ENCODE data around the gene SLC22A16.

The SLC22A16 gene

GRCh38 chr6:110399219-110400071, 77.0 kb downstream of the SLC22A16 start:
- ChIA-PET POLR2A (interaction anchor here (0.6 kb wide), 1 partner anchor 109 kb away, joined by 3 read pairs; no protein-coding TSS in a partner anchor), CTCF (interaction anchor here (1.6 kb wide), 1 partner anchor 9 kb away, joined by 4 read pairs; no protein-coding TSS in a partner anchor)
- 91% methylated on average over 31 of the region's 43 CpGs for WGBS (ENCODE audit: insufficient coverage)
- Histone ChIP-seq H3K27me3 (replicated peaks in 2 of 5; ENCODE audit: control insufficient read depth in 4 of 5, insufficient read depth in 5 of 5, low read length in 4 of 5) (no peaks in the 10 kb centered on the region), H3K36me3 (ENCODE audit: control insufficient read depth in 4 of 4, insufficient read depth in 4 of 4, low read length in 3 of 4) (peaks cover 0 to 5% (median 0%) of the 10 kb centered on the region in 4 experiments), H3K4me3 (ENCODE audit: control insufficient read depth in 1 of 7, extremely low read depth in 1 of 7, insufficient read depth in 4 of 7, low read depth in 2 of 7, low read length in 6 of 7) (peak overlapping the region in 5 of 7 experiments; percentile 17 to 68 (median 45)), H3K4me1 (ENCODE audit: control extremely low read depth in 1 of 4, control insufficient read depth in 4 of 4, insufficient read depth in 4 of 4, low read length in 3 of 4) (peaks cover 0 to 18% (median 10%) of the 10 kb centered on the region in 4 experiments), H3K27ac (ENCODE audit: insufficient read depth in 1 of 2, low read depth in 1 of 2, low read length in 2 of 2, poor library complexity in 1 of 2, severe bottlenecking in 2 of 2) (peak overlapping the region in 1 of 2 experiments; percentile 28), H3K9me3 (ENCODE audit: control extremely low read depth in 1 of 5, control insufficient read depth in 4 of 5, insufficient read depth in 2 of 5, low read depth in 1 of 5, low read length in 4 of 5) (no peaks in the 10 kb centered on the region)
- DNase-seq: no peak

GRCh38 chr6:110398778-110399177, 77.6 kb downstream of the SLC22A16 start:
- POLR2A ChIA-PET: interaction anchor here (0.6 to 0.7 kb wide), 2 partner anchors 77 to 108 kb away, joined by 3 read pairs; partner anchors contain the start of gene SLC22A16
- DNase-seq: peak in 2 of 3 donors; percentile 46 to 68
- 47% methylated on average over 4 of the region's 4 CpGs for WGBS (ENCODE audit: insufficient coverage)

GRCh38 chr6:110395221-110395620, 81.2 kb downstream of the SLC22A16 start:
- ChIA-PET CTCF (interaction anchor here (1.2 to 8.4 kb wide), 4 partner anchors 10 to 692 kb away, joined by 3 to 78 read pairs (median 36); no protein-coding TSS in a partner anchor), POLR2A (no interaction called here)
- H3K4me3 ChIP-seq (ENCODE audit: control insufficient read depth in 1 of 7, extremely low read depth in 1 of 7, insufficient read depth in 4 of 7, low read depth in 2 of 7, low read length in 6 of 7): no peak overlapping the region
- H3K27ac ChIP-seq (ENCODE audit: insufficient read depth in 1 of 2, low read depth in 1 of 2, low read length in 2 of 2, poor library complexity in 1 of 2, severe bottlenecking in 2 of 2): no peak overlapping the region
- no peaks in the 10 kb centered on the region for H3K27me3 ChIP-seq (replicated peaks in 2 of 5; ENCODE audit: control insufficient read depth in 4 of 5, insufficient read depth in 5 of 5, low read length in 4 of 5)
- H3K9me3 ChIP-seq (ENCODE audit: control extremely low read depth in 1 of 5, control insufficient read depth in 4 of 5, insufficient read depth in 2 of 5, low read depth in 1 of 5, low read length in 4 of 5): no peaks in the 10 kb centered on the region
- peaks cover 5 to 19% (median 13%) of the 10 kb centered on the region in 4 experiments for H3K4me1 ChIP-seq (ENCODE audit: control extremely low read depth in 1 of 4, control insufficient read depth in 4 of 4, insufficient read depth in 4 of 4, low read length in 3 of 4)
- WGBS (ENCODE audit: insufficient coverage): 92% methylated on average over 2 of the region's 4 CpGs
- peaks cover 0 to 2% (median 0%) of the 10 kb centered on the region in 4 experiments for H3K36me3 ChIP-seq (ENCODE audit: control insufficient read depth in 4 of 4, insufficient read depth in 4 of 4, low read length in 3 of 4)
- no peak for DNase-seq

More at GRCh38 chr6:110398778-110399177, 77.6 kb downstream of the SLC22A16 start:
- Histone ChIP-seq H3K36me3 (ENCODE audit: control insufficient read depth in 4 of 4, insufficient read depth in 4 of 4, low read length in 3 of 4) (peaks cover 0 to 2% (median 0%) of the 10 kb centered on the region in 4 experiments), H3K27me3 (replicated peaks in 2 of 5; ENCODE audit: control insufficient read depth in 4 of 5, insufficient read depth in 5 of 5, low read length in 4 of 5) (no peaks in the 10 kb centered on the region), H3K4me1 (ENCODE audit: control extremely low read depth in 1 of 4, control insufficient read depth in 4 of 4, insufficient read depth in 4 of 4, low read length in 3 of 4) (peaks cover 0 to 18% (median 10%) of the 10 kb centered on the region in 4 experiments), H3K9me3 (ENCODE audit: control extremely low read depth in 1 of 5, control insufficient read depth in 4 of 5, insufficient read depth in 2 of 5, low read depth in 1 of 5, low read length in 4 of 5) (no peaks in the 10 kb centered on the region), H3K27ac (ENCODE audit: insufficient read depth in 1 of 2, low read depth in 1 of 2, low read length in 2 of 2, poor library complexity in 1 of 2, severe bottlenecking in 2 of 2) (no peak overlapping the region), H3K4me3 (ENCODE audit: control insufficient read depth in 1 of 7, extremely low read depth in 1 of 7, insufficient read depth in 4 of 7, low read depth in 2 of 7, low read length in 6 of 7) (no peak overlapping the region)
- CTCF ChIA-PET: interaction anchor here (1.4 kb wide), 1 partner anchor 9 kb away, joined by 5 read pairs; no protein-coding TSS in a partner anchor

- CTCF ChIA-PET: interaction anchor here (1.2 to 8.4 kb wide), 4 partner anchors 9 to 691 kb away, joined by 3 to 78 read pairs (median 36); no protein-coding TSS in a partner anchor
These were observed 82.0 kb downstream of the SLC22A16 start for GRCh38 chr6:110394409-110394808.

GRCh38 chr6:110392727-110393126, 83.7 kb downstream of the SLC22A16 start:
- no peaks in the 10 kb centered on the region for H3K27me3 ChIP-seq (replicated peaks in 2 of 5; ENCODE audit: control insufficient read depth in 4 of 5, insufficient read depth in 5 of 5, low read length in 4 of 5)
- WGBS (ENCODE audit: insufficient coverage): 96% methylated on average over 9 of the region's 9 CpGs
- H3K9me3 ChIP-seq (ENCODE audit: control extremely low read depth in 1 of 5, control insufficient read depth in 4 of 5, insufficient read depth in 2 of 5, low read depth in 1 of 5, low read length in 4 of 5): no peaks in the 10 kb centered on the region
- CTCF ChIA-PET: interaction anchor here (0.8 to 8.4 kb wide), 13 partner anchors 9 to 866 kb away, joined by 3 to 78 read pairs (median 5); no protein-coding TSS in a partner anchor
- POLR2A ChIA-PET: no interaction called here
- no peak overlapping the region for H3K4me3 ChIP-seq (ENCODE audit: control insufficient read depth in 1 of 7, extremely low read depth in 1 of 7, insufficient read depth in 4 of 7, low read depth in 2 of 7, low read length in 6 of 7)
- peaks cover 0 to 2% (median 0%) of the 10 kb centered on the region in 4 experiments for H3K36me3 ChIP-seq (ENCODE audit: control insufficient read depth in 4 of 4, insufficient read depth in 4 of 4, low read length in 3 of 4)
- DNase-seq: no peak
- H3K27ac ChIP-seq (ENCODE audit: insufficient read depth in 1 of 2, low read depth in 1 of 2, low read length in 2 of 2, poor library complexity in 1 of 2, severe bottlenecking in 2 of 2): no peak overlapping the region
- H3K4me1 ChIP-seq (ENCODE audit: control extremely low read depth in 1 of 4, control insufficient read depth in 4 of 4, insufficient read depth in 4 of 4, low read length in 3 of 4): peaks cover 14 to 21% (median 15%) of the 10 kb centered on the region in 4 experiments

More at GRCh38 chr6:110394409-110394808, 82.0 kb downstream of the SLC22A16 start:
- Histone ChIP-seq H3K27ac (ENCODE audit: insufficient read depth in 1 of 2, low read depth in 1 of 2, low read length in 2 of 2, poor library complexity in 1 of 2, severe bottlenecking in 2 of 2) (no peak overlapping the region), H3K4me1 (ENCODE audit: control extremely low read depth in 1 of 4, control insufficient read depth in 4 of 4, insufficient read depth in 4 of 4, low read length in 3 of 4) (peaks cover 8 to 24% (median 19%) of the 10 kb centered on the region in 4 experiments), H3K36me3 (ENCODE audit: control insufficient read depth in 4 of 4, insufficient read depth in 4 of 4, low read length in 3 of 4) (peaks cover 0 to 2% (median 0%) of the 10 kb centered on the region in 4 experiments), H3K4me3 (ENCODE audit: control insufficient read depth in 1 of 7, extremely low read depth in 1 of 7, insufficient read depth in 4 of 7, low read depth in 2 of 7, low read length in 6 of 7) (no peak overlapping the region), H3K27me3 (replicated peaks in 2 of 5; ENCODE audit: control insufficient read depth in 4 of 5, insufficient read depth in 5 of 5, low read length in 4 of 5) (no peaks in the 10 kb centered on the region), H3K9me3 (ENCODE audit: control extremely low read depth in 1 of 5, control insufficient read depth in 4 of 5, insufficient read depth in 2 of 5, low read depth in 1 of 5, low read length in 4 of 5) (no peaks in the 10 kb centered on the region)
- POLR2A ChIA-PET: no interaction called here
- DNase-seq: no peak
- 100% methylated on average over 4 of the region's 4 CpGs for WGBS (ENCODE audit: insufficient coverage)

GRCh38 chr6:110390404-110390803, 86.0 kb downstream of the SLC22A16 start:
- DNase-seq: peak in 2 of 3 donors; percentile 24 to 41
- no peaks in the 10 kb centered on the region for H3K9me3 ChIP-seq (ENCODE audit: control extremely low read depth in 1 of 5, control insufficient read depth in 4 of 5, insufficient read depth in 2 of 5, low read depth in 1 of 5, low read length in 4 of 5)
- CTCF ChIA-PET: interaction anchor here (0.8 to 8.4 kb wide), 20 partner anchors 8 to 864 kb away, joined by 3 to 78 read pairs (median 4); partner anchors contain the start of genes CDC40, DDO and WASF1
- no peaks in the 10 kb centered on the region for H3K27me3 ChIP-seq (replicated peaks in 2 of 5; ENCODE audit: control insufficient read depth in 4 of 5, insufficient read depth in 5 of 5, low read length in 4 of 5)
- peak overlapping the region in 2 of 7 experiments; percentile 16 to 18 for H3K4me3 ChIP-seq (ENCODE audit: control insufficient read depth in 1 of 7, extremely low read depth in 1 of 7, insufficient read depth in 4 of 7, low read depth in 2 of 7, low read length in 6 of 7)
- no peak overlapping the region for H3K27ac ChIP-seq (ENCODE audit: insufficient read depth in 1 of 2, low read depth in 1 of 2, low read length in 2 of 2, poor library complexity in 1 of 2, severe bottlenecking in 2 of 2)
- peaks cover 14 to 18% (median 15%) of the 10 kb centered on the region in 4 experiments for H3K4me1 ChIP-seq (ENCODE audit: control extremely low read depth in 1 of 4, control insufficient read depth in 4 of 4, insufficient read depth in 4 of 4, low read length in 3 of 4)
- no CpG with 5 or more reads among the region's 2 CpGs for WGBS (ENCODE audit: insufficient coverage)
- H3K36me3 ChIP-seq (ENCODE audit: control insufficient read depth in 4 of 4, insufficient read depth in 4 of 4, low read length in 3 of 4): peaks cover 0 to 2% (median 0%) of the 10 kb centered on the region in 4 experiments
- POLR2A ChIA-PET: interaction anchor here (1.8 kb wide), 1 partner anchor 211 kb away, joined by 6 read pairs; the partner anchor contains the start of genes CDC40 and WASF1

Data from common myeloid progenitor, CD34-positive (primary cell).